IMR-90 (cell line): ENCODE data around the gene TMX1. TPM values are rescaled to one million over a fixed set of nuclear protein-coding genes. Genes with fewer than 3 reads are reported as not detected.

Experiments used
- ATAC-seq: fragments of 200-7000 bp; cut with Tn5 transposase; 2 replicates; pipeline ENCODE4 v1.9.1; 2020; ENCODE audit warnings: low read depth, mild to moderate bottlenecking, moderate library complexity
- BruUV-seq: library from RNA; stranded (reverse); fragments of 400-500 nt; replicated peaks from 2 replicates; lab custom pipeline; 2021; lab: Mats Ljungman, UMichigan
- CTCF ChIA-PET: fragments of 300-600 bp; formaldehyde crosslinking; extraction: SDS; loops from one replicate; lab custom pipeline; 2021; ENCODE audit warnings: antibody characterized with exemption; lab: Yijun Ruan, JAX
- POLR2A ChIA-PET: fragments of 300-600 bp; sonication (Branson Sonifier 250); formaldehyde crosslinking; loops from one replicate; lab custom pipeline; 2022; ENCODE audit warnings: antibody characterized with exemption; ENCODE audit not compliant: unreplicated experiment; lab: Charles Lee
- DNase-seq: peaks from one replicate; pipeline ENCODE4 v3.0.0; 2013
- H2AFZ ChIP-seq: replicated peaks from 2 replicates; pipeline ENCODE3; 2013; ENCODE audit warnings: low read length, mild to moderate bottlenecking; ENCODE audit not compliant: poor library complexity
- H2AK5ac ChIP-seq: 2 replicates; pipeline ENCODE4 v1.6.1; 2013; ENCODE audit warnings: low read depth, low read length, inconsistent platforms
- H2AK9ac ChIP-seq: replicated peaks from 2 replicates; pipeline ENCODE3; 2013; ENCODE audit warnings: mild to moderate bottlenecking, low read depth, low read length, moderate library complexity; ENCODE audit not compliant: poor library complexity
- H2BK120ac ChIP-seq: 2 replicates; pipeline ENCODE4 v1.6.1; 2013; ENCODE audit warnings: low read depth, low read length, inconsistent platforms
- H2BK15ac ChIP-seq: 3 replicates; pipeline ENCODE4 v1.6.1; 2013; ENCODE audit warnings: low read depth, low read length, inconsistent platforms
- H2BK20ac ChIP-seq: 2 replicates; pipeline ENCODE4 v1.6.1; 2013; ENCODE audit warnings: low read depth, mild to moderate bottlenecking, inconsistent platforms, low read length, moderate library complexity
- H2BK5ac ChIP-seq: 2 replicates; pipeline ENCODE4 v1.6.1; 2013; ENCODE audit warnings: mild to moderate bottlenecking, low read depth, low read length, inconsistent platforms; ENCODE audit not compliant: poor library complexity, severe bottlenecking
- H3K14ac ChIP-seq: replicated peaks from 2 replicates; pipeline ENCODE4 v1.6.1; 2013; ENCODE audit warnings: low read depth, low read length, inconsistent platforms
- H3K18ac ChIP-seq: 2 replicates; pipeline ENCODE4 v1.6.1; 2013; ENCODE audit warnings: low read depth, low read length, control low read depth
- H3K23ac ChIP-seq: 2 replicates; pipeline ENCODE4 v1.6.1; 2013; ENCODE audit warnings: low read depth, low read length, inconsistent platforms
- H3K27ac ChIP-seq: 2 replicates; pipeline ENCODE4 v1.5.1; 2013; ENCODE audit warnings: mild to moderate bottlenecking, control low read depth, low read length; ENCODE audit not compliant: insufficient read depth
- H3K27me3 ChIP-seq: 2 replicates; pipeline ENCODE4 v1.6.1; 2013; ENCODE audit warnings: low read length; ENCODE audit not compliant: control insufficient read depth, insufficient read depth
- H3K36me3 ChIP-seq: 2 replicates; pipeline ENCODE4 v1.6.1; 2013; ENCODE audit warnings: low read length, mixed read lengths; ENCODE audit not compliant: control insufficient read depth, insufficient read depth
- H3K4ac ChIP-seq: 2 replicates; pipeline ENCODE4 v1.6.1; 2013; ENCODE audit warnings: low read depth, low read length, inconsistent platforms
- H3K4me1 ChIP-seq: 2 replicates; pipeline ENCODE4 v1.6.1; 2013; ENCODE audit warnings: low read length, mixed read lengths; ENCODE audit not compliant: control insufficient read depth, insufficient read depth
- H3K4me2 ChIP-seq: 2 replicates; pipeline ENCODE4 v1.6.1; 2013; ENCODE audit warnings: low read depth, mild to moderate bottlenecking, control low read depth, low read length, moderate library complexity
- H3K4me3 ChIP-seq: 2 replicates; pipeline ENCODE4 v1.5.1; 2013; ENCODE audit warnings: low read depth, mild to moderate bottlenecking, control low read depth, low read length, moderate library complexity; ENCODE audit not compliant: insufficient read depth
- H3K56ac ChIP-seq: 2 replicates; pipeline ENCODE4 v1.6.1; 2013; ENCODE audit warnings: low read length, inconsistent platforms; ENCODE audit not compliant: insufficient read depth; ENCODE audit errors: extremely low read depth
- H3K79me1 ChIP-seq, 2 experiments: 2 replicates each; pipeline ENCODE4 v1.6.1; 2013; ENCODE audit warnings: low read length in 2 of 2, inconsistent platforms in 1 of 2, low read depth in 1 of 2
- H3K9ac ChIP-seq: 2 replicates; pipeline ENCODE4 v1.6.1; 2013; ENCODE audit warnings: low read depth, low read length, control low read depth
- H3K9me1 ChIP-seq: 2 replicates; pipeline ENCODE4 v1.6.1; 2013; ENCODE audit warnings: low read length, inconsistent platforms; ENCODE audit not compliant: insufficient read depth
- H3K9me3 ChIP-seq: 2 replicates; pipeline ENCODE4 v1.6.1; 2013; ENCODE audit warnings: low read length; ENCODE audit not compliant: control insufficient read depth, insufficient read depth
- H4K20me1 ChIP-seq: 2 replicates; pipeline ENCODE4 v1.6.1; 2013; ENCODE audit warnings: low read length, inconsistent platforms; ENCODE audit not compliant: insufficient read depth
- H4K5ac ChIP-seq: 2 replicates; pipeline ENCODE4 v1.6.1; 2013; ENCODE audit warnings: mild to moderate bottlenecking, low read depth, low read length, control low read depth
- H4K8ac ChIP-seq, 2 experiments: 2 replicates each; pipeline ENCODE4 v1.6.1; 2013; ENCODE audit warnings: low read depth in 2 of 2, low read length in 2 of 2, control low read depth in 1 of 2, inconsistent platforms in 1 of 2
- H4K91ac ChIP-seq: 2 replicates; pipeline ENCODE4 v1.6.1; 2013; ENCODE audit warnings: low read depth, low read length, inconsistent platforms; ENCODE audit not compliant: insufficient read depth
- BHLHE40 ChIP-seq: fragments of 150-350 bp; IDR thresholded peaks from 2 replicates; pipeline ENCODE4 v1.6.1; 2016; ENCODE audit warnings: mild to moderate bottlenecking, low read depth, low read length
- CEBPB ChIP-seq: IDR thresholded peaks from 2 replicates; pipeline ENCODE4 v1.6.1; 2012; ENCODE audit warnings: low read depth, low read length, improper control_type of control experiment
- CHD1 ChIP-seq: IDR thresholded peaks from 2 replicates; pipeline ENCODE4 v1.6.1; 2012; ENCODE audit warnings: low read depth, low read length, improper control_type of control experiment
- CTCF ChIP-seq: conservative IDR thresholded peaks from 2 replicates; pipeline ENCODE4 v1.5.1; 2012; ENCODE audit warnings: mild to moderate bottlenecking, low read depth, low read length, improper control_type of control experiment
- ELK1 ChIP-seq: fragments of 150-350 bp; IDR thresholded peaks from 2 replicates; pipeline ENCODE4 v1.6.1; 2016; ENCODE audit warnings: low read depth, mild to moderate bottlenecking, low read length, moderate library complexity, borderline replicate concordance
- FOS ChIP-seq: fragments of 150-350 bp; IDR thresholded peaks from 2 replicates; pipeline ENCODE4 v1.6.1; 2016; ENCODE audit warnings: low read depth, low read length
- MAFK ChIP-seq: IDR thresholded peaks from 2 replicates; pipeline ENCODE4 v1.6.1; 2012; ENCODE audit warnings: low read depth, low read length, improper control_type of control experiment
- MAZ ChIP-seq: IDR thresholded peaks from 2 replicates; pipeline ENCODE4 v1.6.1; 2012; ENCODE audit warnings: low read depth, mild to moderate bottlenecking, low read length, improper control_type of control experiment, moderate library complexity, borderline replicate concordance
- MXI1 ChIP-seq: IDR thresholded peaks from 2 replicates; pipeline ENCODE4 v1.6.1; 2012; ENCODE audit warnings: low read depth, mild to moderate bottlenecking, low read length, moderate library complexity, borderline replicate concordance
- NFE2L2 ChIP-seq: fragments of 150-350 bp; IDR thresholded peaks from 2 replicates; pipeline ENCODE4 v1.6.1; 2016; ENCODE audit warnings: low read depth, mild to moderate bottlenecking, low read length
- POLR2A ChIP-seq: IDR thresholded peaks from 2 replicates; pipeline ENCODE4 v1.6.1; 2012; ENCODE audit warnings: mild to moderate bottlenecking, low read depth, low read length
- RAD21 ChIP-seq: IDR thresholded peaks from 2 replicates; pipeline ENCODE4 v1.6.1; 2012; ENCODE audit warnings: low read length, improper control_type of control experiment
- RCOR1 ChIP-seq: IDR thresholded peaks from 2 replicates; pipeline ENCODE4 v1.6.1; 2012; ENCODE audit warnings: mild to moderate bottlenecking, low read length, improper control_type of control experiment; ENCODE audit not compliant: insufficient replicate concordance
- RFX5 ChIP-seq: IDR thresholded peaks from 2 replicates; pipeline ENCODE4 v1.8.0; 2012; ENCODE audit warnings: low read depth, mild to moderate bottlenecking, low read length, moderate library complexity
- SMC3 ChIP-seq: fragments of 150-350 bp; IDR thresholded peaks from 2 replicates; pipeline ENCODE4 v1.6.1; 2016; ENCODE audit warnings: low read depth, mild to moderate bottlenecking, antibody characterized with exemption, low read length, moderate library complexity
- USF2 ChIP-seq: fragments of 150-350 bp; IDR thresholded peaks from 2 replicates; pipeline ENCODE4 v1.6.1; 2017; ENCODE audit warnings: mild to moderate bottlenecking, antibody characterized with exemption, low read length, low read depth
- WGBS, 2 experiments: methylation state at CpG; one replicate each; pipeline versions ENCODE4 v1.1.5 to v1.1.7; 2013; ENCODE audit warnings: missing lambda C conversion rate in 2 of 2; ENCODE audit not compliant: insufficient read length in 1 of 2; ENCODE audit errors: extremely low coverage in 2 of 2; 5-methylcytosine and 5-hydroxymethylcytosine counted together
- dilution Hi-C: fragments of 300-500 bp; cut with HindIII; formaldehyde crosslinking; loops from one replicate; pipeline ENCODE4 v1.14.3; 2018; ENCODE audit warnings: low sequenced_read_pairs; ENCODE audit not compliant: unreplicated experiment
- in situ Hi-C: fragments of 300-500 bp; cut with MboI; formaldehyde crosslinking; loops from 3 replicates; pipeline ENCODE4 v1.14.3; 2019; ENCODE audit warnings: low sequenced_read_pairs, inconsistent platforms, mixed read lengths
- intact Hi-C: fragments of 100-400 bp; cut with micrococcal nuclease; formaldehyde crosslinking; loops from 2 replicates; pipeline ENCODE4 v1.10.0; 2022
- polyA plus RNA-seq, 3 experiments: library from polyadenylated mRNA; depleted of rRNA; stranded (reverse); fragments of >200 nt; gene quantifications; 2 replicates each; pipeline ENCODE4 v1.2.3, GENCODE V29; 2012; ENCODE audit warnings: low replicate concordance in 1 of 3
- total RNA-seq: library from RNA; depleted of rRNA; stranded (reverse); fragments of >200 nt; gene quantifications from 2 replicates; pipeline ENCODE4 v1.2.3, GENCODE V29; 2012

The TMX1 gene
- total and polyA plus RNA-seq, 2 of the 4 experiments (the other 2 are of a cell fraction), result 15.3 to 24.7 TPM

GRCh38 chr14:51208982-51209381 lies 31.1 kb upstream of the TMX1 start:
- no peaks in the 10 kb centered on the region for H4K20me1 ChIP-seq
- dilution Hi-C loops, result no loop called here
- H3K4me3 ChIP-seq, result no peak overlapping the region
- H2AK5ac ChIP-seq, result no peak overlapping the region
- H3K18ac ChIP-seq, result no peak overlapping the region
- peaks cover 44% of the 10 kb centered on the region for H3K27me3 ChIP-seq
- no peaks in the 10 kb centered on the region for H3K36me3 ChIP-seq
- no peak overlapping the region for H2AK9ac ChIP-seq
- no peak overlapping the region for H4K5ac ChIP-seq
- no peak overlapping the region for H4K91ac ChIP-seq
- H2BK15ac ChIP-seq, result no peak overlapping the region
- no peaks in the 10 kb centered on the region for H3K9me1 ChIP-seq
- ChIA-PET POLR2A (no interaction called here), CTCF (interaction anchor here (1.7 kb wide), 1 partner anchor 254 kb away, joined by 5 read pairs; no protein-coding TSS in a partner anchor)
- H2AFZ ChIP-seq, result no peak overlapping the region
- no peak overlapping the region for H2BK5ac ChIP-seq
- H3K9ac ChIP-seq, result no peak overlapping the region
- no CpG with 5 or more reads among the region's 1 CpG for whole genome bisulfite sequencing, 2 experiments
- H3K4me2 ChIP-seq, result no peak overlapping the region
- no peak overlapping the region for H3K14ac ChIP-seq
- intact Hi-C loops, result no loop called here
- no peak overlapping the region for H3K23ac ChIP-seq
- no peaks in the 10 kb centered on the region for H3K9me3 ChIP-seq
- H3K27ac ChIP-seq, result no peak overlapping the region
- no peaks in the 10 kb centered on the region for H3K79me1 ChIP-seq
- TF ChIP-seq USF2 (no peak), BHLHE40 (no peak), SMC3 (no peak), POLR2A (no peak), MXI1 (no peak), CEBPB (no peak), CTCF (no peak), RCOR1 (no peak), NFE2L2 (no peak), ELK1 (no peak), MAZ (no peak), FOS (no peak), RAD21 (no peak), RFX5 (no peak), MAFK (no peak), CHD1 (no peak)
- ATAC-seq, result no peak
- no peaks in the 10 kb centered on the region for H3K4me1 ChIP-seq
- no peak overlapping the region for H3K56ac ChIP-seq
- H4K8ac ChIP-seq, result no peak overlapping the region
- no peak overlapping the region for H3K4ac ChIP-seq
- H2BK120ac ChIP-seq, result no peak overlapping the region
- in situ Hi-C loops, result loop anchor here (25.0 kb wide), 1 partner anchor 622 kb away; no protein-coding TSS in a partner anchor
- BruUV-seq, result no TSS peak
- no peak overlapping the region for H2BK20ac ChIP-seq
- DNase-seq, result no peak
